ENCODE results near the gene SLC4A1AP.
A peak's percentile ranks its signal among the peaks of the same experiment; 100 is the strongest.

SLC4A1AP gene

GRCh38 chr2:27704342-27704876, 40.7 kb downstream of the SLC4A1AP start:
- no peak for DNase-seq (ENCODE audit: low read depth)

DNA sequence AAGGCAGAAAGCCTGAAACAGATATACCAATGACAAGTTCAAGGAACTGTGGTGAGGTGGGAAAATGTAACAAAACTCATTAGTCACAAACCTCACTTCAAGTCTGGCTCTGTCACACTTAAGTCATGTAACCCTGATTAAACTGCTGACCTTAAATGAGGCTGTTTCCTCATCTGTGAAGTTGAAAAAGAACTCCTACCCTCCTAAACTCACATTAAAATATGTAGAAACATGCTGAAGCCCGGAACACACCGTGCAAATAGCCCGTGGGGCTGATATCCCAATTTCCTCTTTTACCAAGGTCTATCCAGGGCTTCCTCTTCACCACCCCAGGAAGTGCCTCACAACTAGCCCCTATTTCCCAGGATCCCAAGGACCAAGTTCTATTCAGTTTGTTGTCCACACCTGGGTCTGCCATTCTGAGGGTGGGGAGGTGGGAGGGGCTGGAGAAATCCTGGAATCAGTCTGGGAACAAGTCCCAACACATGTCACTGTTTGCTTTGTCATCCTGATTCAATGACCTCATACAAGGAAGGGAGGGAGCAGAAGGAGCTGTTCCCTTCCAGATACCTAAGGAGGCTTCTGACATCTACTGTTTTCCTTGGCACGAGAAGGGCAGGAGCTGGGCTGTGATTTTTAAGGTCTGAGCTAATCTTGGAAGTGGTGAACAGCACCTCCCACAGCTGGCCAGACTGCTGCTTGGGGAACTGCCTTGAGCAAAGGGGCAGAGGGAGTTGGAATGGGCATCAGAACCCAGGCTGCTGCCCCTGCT, 42.3 kb downstream of the SLC4A1AP start:
- DNase-seq (ENCODE audit: low read depth) = peak; percentile 82

- DNase-seq (ENCODE audit: low read depth) = no peak
These were observed 44.0 kb downstream of the SLC4A1AP start for GRCh38 chr2:27707462-27708256.

GRCh38 chr2:27708257-27708654, 44.6 kb downstream of the SLC4A1AP start:
- DNase-seq (ENCODE audit: low read depth) = no peak

DNA sequence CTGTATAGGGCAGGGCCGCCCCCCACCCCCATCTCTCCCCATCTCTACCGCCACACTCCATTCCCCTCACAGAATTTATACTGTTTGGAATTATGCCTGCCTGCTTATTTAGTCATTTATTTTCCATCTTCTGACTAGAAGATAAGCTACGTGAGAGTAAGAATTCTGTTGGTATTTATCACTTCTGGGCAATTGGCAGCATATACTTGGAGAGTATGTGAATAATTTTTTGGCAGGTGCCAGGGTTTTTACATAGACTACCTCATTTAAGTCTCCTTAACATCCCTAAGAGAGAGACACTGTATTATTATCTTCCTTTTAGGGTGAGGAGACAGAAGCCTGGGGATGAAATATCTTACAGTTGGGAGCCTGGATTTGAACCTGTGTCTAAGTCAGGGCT, 45.0 kb downstream of the SLC4A1AP start:
- DNase-seq (ENCODE audit: low read depth) = no peak

DNA sequence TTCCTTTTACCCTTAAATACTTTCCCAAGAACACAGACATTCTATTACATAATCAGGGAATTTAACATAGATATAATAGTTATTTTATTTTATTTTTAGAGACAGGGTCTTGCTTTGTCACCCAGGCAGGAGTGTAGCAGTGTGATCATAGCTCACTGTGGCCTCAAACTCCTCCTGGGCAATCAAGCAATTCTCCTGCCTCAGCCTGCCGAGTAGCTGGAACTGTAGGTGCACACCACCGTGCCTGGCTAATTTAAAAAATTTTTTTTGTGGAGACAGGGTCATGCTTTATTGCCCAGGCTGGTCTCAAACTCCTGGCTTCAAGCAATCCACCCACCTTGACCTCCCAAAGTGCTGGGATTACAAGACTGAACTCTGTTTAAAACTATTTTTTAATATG, 45.6 kb downstream of the SLC4A1AP start:
- no peak for DNase-seq (ENCODE audit: low read depth)

- DNase-seq (ENCODE audit: low read depth) = no peak
These were observed 46.4 kb downstream of the SLC4A1AP start for GRCh38 chr2:27709960-27710575.

DNA sequence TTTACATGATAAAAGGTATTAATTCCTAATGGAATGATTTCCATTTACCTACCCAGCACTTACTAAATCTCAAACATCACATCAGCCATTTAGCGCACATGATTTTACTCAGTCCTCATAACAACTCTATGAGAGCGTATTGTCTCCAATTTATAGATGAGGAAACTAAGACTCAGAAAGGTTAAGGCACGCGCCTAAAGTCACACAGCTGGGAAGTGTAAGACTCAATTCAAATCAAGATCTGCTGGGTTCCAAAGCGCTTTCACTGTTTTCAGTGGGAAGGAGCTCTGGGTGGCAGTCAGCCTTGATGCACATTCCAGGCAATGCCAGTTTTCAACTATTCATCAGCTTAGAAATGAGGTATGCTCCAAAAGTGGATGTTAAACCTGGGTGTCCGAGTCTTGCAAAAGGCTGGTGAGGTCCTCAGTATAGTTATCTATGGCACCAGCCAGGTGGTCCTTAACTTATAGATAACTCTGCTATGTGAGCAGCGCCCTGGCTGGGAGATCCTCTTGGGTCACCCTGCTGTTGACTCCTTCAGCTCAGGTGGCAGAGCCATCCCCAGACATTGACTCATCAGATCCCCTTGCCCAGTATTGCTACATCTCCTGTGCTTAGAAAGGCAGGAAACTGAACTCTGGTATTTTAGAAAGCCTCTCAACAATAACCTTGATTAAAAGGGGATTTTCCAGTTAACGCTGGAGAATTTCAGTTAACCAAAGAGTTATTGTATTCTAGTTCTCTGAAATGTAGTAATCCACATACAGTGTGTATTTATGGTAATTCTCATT, 47.1 kb downstream of the SLC4A1AP start:
- DNase-seq (ENCODE audit: low read depth) = no peak

- DNase-seq (ENCODE audit: low read depth) = no peak
These were observed 48.1 kb downstream of the SLC4A1AP start for GRCh38 chr2:27711804-27712203.

DNA sequence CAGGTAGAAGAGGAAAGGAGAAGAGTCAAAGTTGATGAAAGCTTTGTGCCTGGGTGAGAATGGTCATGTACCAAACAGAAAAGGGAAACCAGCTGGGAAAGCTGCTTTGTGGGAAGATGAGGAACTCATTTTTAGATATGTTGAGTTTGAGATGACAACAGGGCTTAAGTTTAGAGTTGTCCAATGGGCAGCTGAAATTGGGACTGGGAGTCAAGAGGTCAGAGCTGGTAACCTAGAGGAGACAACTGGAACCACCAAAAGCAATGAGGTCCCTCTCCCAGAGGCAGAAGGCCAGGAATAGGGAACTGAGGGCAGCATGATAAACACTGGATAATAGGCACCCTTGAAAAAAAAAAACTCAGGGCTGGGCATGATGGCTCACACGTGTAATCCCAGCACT, 48.8 kb downstream of the SLC4A1AP start:
- no peak for DNase-seq (ENCODE audit: low read depth)

- no peak for DNase-seq (ENCODE audit: low read depth)
These were observed 49.5 kb downstream of the SLC4A1AP start for GRCh38 chr2:27713201-27713600.

DNA sequence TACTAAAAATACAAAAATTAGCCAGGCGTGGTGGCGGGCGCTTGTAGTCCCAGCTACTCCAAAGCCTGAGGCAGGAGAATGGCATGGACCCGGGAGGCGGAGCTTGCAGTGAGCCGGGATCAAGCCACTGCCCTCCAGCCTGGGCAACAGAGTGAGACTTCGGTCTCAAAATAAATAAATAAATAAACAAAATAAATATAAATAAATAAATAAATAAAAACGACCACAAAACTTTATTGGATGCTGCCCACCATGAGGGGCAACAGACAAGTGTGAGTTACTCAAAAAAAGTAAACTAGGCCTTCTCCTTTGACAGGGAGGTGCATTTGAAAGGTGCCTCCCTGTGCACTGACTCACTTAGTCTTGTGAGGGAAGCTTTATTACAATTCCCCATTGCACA, 50.4 kb downstream of the SLC4A1AP start:
- DNase-seq (ENCODE audit: low read depth) = no peak

DNA sequence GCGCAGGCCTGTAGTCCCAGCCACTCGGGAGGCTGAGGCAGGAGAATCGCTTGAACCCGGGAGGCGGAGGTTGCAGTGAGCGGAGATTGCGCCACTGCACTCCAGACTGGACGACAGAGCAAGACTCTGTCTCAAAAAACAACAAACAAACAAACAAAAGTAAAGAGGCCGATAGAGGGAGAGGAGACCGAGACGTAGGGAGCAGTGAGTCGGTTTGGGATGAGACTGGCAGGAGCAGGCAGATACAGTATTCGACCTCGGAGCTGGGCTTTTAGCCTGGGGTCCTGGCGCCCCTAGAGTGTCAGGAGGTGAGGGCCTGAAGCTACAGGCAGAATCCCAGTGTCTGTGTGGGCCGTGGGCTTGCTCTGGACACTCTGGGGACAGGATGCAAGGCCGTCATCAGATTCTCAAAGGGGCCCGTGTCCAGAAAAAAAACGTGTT, 51.2 kb downstream of the SLC4A1AP start:
- no peak for DNase-seq (ENCODE audit: low read depth)

DNA sequence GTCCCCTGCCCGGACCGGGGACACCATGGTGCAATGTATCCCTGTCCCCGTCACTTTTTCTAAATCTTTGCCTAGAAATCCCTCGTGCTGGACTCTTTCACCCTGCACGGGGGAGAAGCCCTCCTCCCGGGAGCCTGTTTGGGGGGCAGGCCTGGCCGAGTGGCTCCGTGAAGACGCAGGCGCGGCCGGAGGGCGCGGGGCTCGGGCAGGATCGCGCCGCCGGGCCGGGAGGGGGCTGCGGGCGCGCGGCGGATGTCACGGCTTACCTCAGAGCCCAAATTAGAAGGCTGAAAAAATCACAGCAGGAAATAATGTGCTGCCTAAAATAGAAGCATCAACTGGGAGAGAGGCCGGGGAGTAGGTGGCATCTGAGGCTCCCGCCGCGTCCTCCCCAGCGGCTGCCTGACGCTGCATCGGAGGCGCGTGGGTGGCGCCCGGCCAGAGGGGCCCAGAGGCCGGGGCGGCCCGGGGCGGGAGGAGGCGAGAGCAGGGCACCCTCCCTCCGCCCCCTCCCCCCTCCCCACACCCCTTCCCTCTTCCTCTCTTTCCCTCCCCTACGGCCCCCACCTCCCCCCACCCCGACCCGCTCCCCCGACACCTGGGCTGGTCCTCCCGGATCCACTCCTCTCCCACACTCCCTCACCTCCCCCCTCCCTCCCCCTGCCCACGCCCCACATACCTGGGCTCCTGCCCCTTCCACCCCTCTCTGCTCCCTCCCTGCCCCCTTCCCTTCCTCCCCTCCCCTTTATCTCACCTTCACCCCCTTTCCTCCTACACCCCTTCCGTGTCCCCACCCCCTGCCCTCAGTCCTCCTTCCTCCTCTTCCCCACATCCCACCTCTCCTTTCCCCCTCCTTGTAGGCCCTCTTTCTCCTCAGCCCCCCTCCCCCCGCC, 51.9 kb downstream of the SLC4A1AP start:
- DNase-seq (ENCODE audit: low read depth) = no peak

DNA sequence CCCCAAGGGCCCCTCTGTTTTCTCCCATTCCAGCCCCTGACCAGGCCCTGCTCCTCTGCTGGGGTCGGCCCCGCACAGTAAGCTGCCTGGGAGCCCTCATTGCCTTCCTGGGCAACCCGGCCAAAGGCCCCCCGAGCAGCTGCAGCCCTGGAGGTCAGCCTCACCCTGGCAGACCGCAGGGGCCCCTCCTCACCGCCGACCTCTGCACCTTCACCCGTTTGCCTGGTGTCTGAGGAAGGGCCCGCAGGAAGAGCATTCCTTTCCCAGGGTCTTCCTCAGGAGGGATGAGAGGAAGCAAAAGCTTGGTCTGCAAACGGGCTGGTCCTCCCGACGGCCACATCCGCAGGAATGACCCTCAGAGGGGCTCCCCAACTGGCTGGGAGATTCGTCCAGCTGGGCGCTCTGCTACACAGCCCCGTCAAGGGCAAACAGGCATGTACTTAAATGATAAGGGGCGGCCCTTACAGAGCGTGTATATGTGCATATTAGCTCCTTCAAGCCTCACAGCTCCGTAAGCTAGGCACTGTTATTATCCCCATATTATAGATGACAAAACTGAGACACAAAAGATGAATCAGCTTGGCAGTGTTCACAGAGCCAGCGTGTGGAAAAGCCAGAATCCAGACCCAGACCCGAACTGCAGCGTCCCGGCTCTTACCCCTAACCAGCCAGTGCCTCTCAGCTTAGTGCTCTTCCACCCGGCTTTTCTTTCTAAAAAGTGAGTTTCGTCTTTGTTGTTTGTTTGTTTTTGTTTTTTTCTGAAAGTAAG, 52.8 kb downstream of the SLC4A1AP start:
- no peak for DNase-seq (ENCODE audit: low read depth)

- no peak for DNase-seq (ENCODE audit: low read depth)
These were observed 53.5 kb downstream of the SLC4A1AP start for GRCh38 chr2:27717070-27717795.

- DNase-seq (ENCODE audit: low read depth) = peak; percentile 90
These were observed 56.4 kb downstream of the SLC4A1AP start for GRCh38 chr2:27720004-27720551.

DNA sequence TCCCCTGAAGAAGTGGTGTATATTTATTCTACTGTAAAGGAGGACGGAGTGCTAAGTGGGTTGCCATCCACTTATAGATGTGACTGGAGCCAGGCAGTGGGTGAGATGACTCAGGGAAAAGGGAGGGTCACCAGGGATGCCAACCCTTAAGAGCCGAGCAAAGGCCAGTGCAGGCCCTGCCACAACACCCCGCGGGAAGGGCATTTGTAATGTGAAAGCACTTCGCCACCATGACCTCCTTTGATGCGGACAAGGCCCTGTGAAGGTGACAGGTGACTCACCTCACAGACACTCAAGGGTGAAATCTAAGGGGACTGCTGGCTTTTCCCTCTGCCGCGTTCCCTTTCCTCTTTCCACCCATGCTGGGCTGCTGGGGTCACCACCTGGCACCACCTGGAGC, 57.6 kb downstream of the SLC4A1AP start:
- DNase-seq (ENCODE audit: low read depth) = no peak

DNA sequence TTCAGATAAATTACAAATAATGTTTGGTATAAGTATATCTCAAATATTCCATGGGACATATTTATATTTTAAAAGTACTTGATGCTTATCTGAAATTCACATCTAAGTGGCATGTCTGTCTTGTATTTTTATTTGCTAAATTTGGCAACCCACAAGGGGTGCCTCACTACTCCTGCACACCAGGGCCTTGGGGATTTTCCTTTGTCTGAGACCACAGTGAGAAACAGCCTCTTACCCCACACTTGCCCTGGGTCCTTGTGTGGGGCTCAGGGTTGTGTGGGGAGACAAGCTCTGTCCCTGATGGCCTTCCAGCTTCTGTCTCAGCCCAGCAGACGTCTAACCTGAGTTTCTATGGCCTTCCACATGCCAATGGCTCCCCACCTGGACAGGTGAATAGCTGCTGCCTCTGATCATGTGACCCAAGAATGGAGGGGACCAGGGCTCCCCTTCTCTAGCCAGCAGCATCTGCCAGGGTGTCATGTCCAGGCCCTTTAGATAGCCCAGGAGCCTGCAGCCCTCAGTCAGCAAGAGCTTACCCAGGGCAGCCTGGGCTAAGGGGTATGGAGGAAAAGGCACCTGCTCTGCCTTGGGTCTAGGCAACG, 58.3 kb downstream of the SLC4A1AP start:
- DNase-seq (ENCODE audit: low read depth) = no peak

Data from HS-5 (cell line).